PC-3 (cell line): ENCODE measurements around the gene HIVEP3. TPM values are rescaled to one million over a fixed set of nuclear protein-coding genes. Genes with fewer than 3 reads are reported as not detected.
A peak's percentile ranks its signal among the peaks of the same experiment; 100 is the strongest.

Experiments
- ATAC-seq: fragments of 200-7000 bp; cut with Tn5 transposase; 2 replicates; pipeline ENCODE4 v1.9.1; 2020; ENCODE audit warnings: mild to moderate bottlenecking, moderate library complexity
- BruUV-seq: library from RNA; stranded (reverse); fragments of 400-500 nt; replicated peaks from 2 replicates; lab custom pipeline; 2021; lab: Mats Ljungman, UMichigan
- CTCF ChIA-PET: fragments of 300-600 bp; sonication (Branson Sonifier 250); formaldehyde crosslinking; loops from one replicate; lab custom pipeline; 2022; ENCODE audit warnings: antibody characterized with exemption; lab: Charles Lee
- POLR2A ChIA-PET: fragments of 300-600 bp; sonication (Branson Sonifier 250); formaldehyde crosslinking; loops from one replicate; lab custom pipeline; 2022; ENCODE audit warnings: antibody characterized with exemption; ENCODE audit not compliant: unreplicated experiment; lab: Charles Lee
- DNase-seq: peaks from one replicate; pipeline ENCODE4 v3.0.0-alpha.2; 2015
- H2AFZ ChIP-seq: fragments of 300-600 bp; sonication (generic); 2 replicates; pipeline ENCODE4 v1.6.0; 2016; ENCODE audit warnings: antibody characterized with exemption, low read length
- H3F3A ChIP-seq: fragments of 300-600 bp; sonication (generic); one replicate; pipeline ENCODE4 v1.6.0; 2017; ENCODE audit warnings: antibody characterized with exemption, low read length, control low read depth, mild to moderate bottlenecking; ENCODE audit not compliant: unreplicated experiment
- H3K27ac ChIP-seq: fragments of 300-600 bp; sonication (generic); 2 replicates; pipeline ENCODE4 v1.5.1; 2016; ENCODE audit warnings: mild to moderate bottlenecking, low read length
- H3K27me3 ChIP-seq: fragments of 300-600 bp; sonication (generic); 2 replicates; pipeline ENCODE4 v1.6.1; 2016; ENCODE audit warnings: low read length, mixed read lengths
- H3K36me3 ChIP-seq: fragments of 300-600 bp; sonication (generic); 2 replicates; pipeline ENCODE4 v1.6.1; 2016; ENCODE audit warnings: low read depth, mixed run types, low read length, mixed read lengths
- H3K4me1 ChIP-seq: fragments of 300-600 bp; sonication (generic); 2 replicates; pipeline ENCODE4 v1.5.1; 2016; ENCODE audit warnings: low read length; ENCODE audit not compliant: insufficient read depth
- H3K4me2 ChIP-seq: fragments of 300-600 bp; sonication (generic); 2 replicates; pipeline ENCODE4 v1.6.0; 2016; ENCODE audit warnings: low read length
- H3K4me3 ChIP-seq: fragments of 300-600 bp; sonication (generic); 2 replicates; pipeline ENCODE4 v1.5.1; 2016; ENCODE audit warnings: mild to moderate bottlenecking, low read length, mixed read lengths
- H3K79me2 ChIP-seq: fragments of 300-600 bp; sonication (generic); 2 replicates; pipeline ENCODE4 v1.6.1; 2017; ENCODE audit warnings: low read length, mixed read lengths
- H3K9ac ChIP-seq: fragments of 300-600 bp; sonication (generic); 2 replicates; pipeline ENCODE4 v1.6.0; 2016; ENCODE audit warnings: mild to moderate bottlenecking, low read length
- H3K9me2 ChIP-seq: fragments of 300-600 bp; sonication (generic); replicated peaks from 2 replicates; pipeline ENCODE4 v1.6.1; 2016; ENCODE audit warnings: mixed run types, low read length, mixed read lengths
- H3K9me3 ChIP-seq: fragments of 300-600 bp; sonication (generic); 2 replicates; pipeline ENCODE4 v1.6.1; 2016; ENCODE audit warnings: low read length, mixed read lengths
- H4K20me1 ChIP-seq: fragments of 300-600 bp; sonication (generic); 2 replicates; pipeline ENCODE4 v1.6.1; 2016; ENCODE audit warnings: low read length, mixed read lengths
- EZH2 ChIP-seq: fragments of 300-600 bp; sonication (generic); IDR thresholded peaks from one replicate; pipeline ENCODE4 v1.6.1; 2017; ENCODE audit warnings: antibody characterized with exemption, mild to moderate bottlenecking, low read length; ENCODE audit not compliant: unreplicated experiment
- EZH2phosphoT487 ChIP-seq: fragments of 300-600 bp; sonication (generic); IDR thresholded peaks from 2 replicates; pipeline ENCODE4 v1.6.1; 2018; ENCODE audit warnings: mild to moderate bottlenecking, antibody characterized with exemption, low read length, borderline replicate concordance
- intact Hi-C: fragments of 100-400 bp; cut with micrococcal nuclease; formaldehyde crosslinking; loops from 2 replicates; pipeline ENCODE4 v1.9.0; 2023
- total RNA-seq: library from RNA; depleted of rRNA; stranded (reverse); fragments of >200 nt; gene quantifications from 2 replicates; pipeline ENCODE4 v1.2.3, GENCODE V29; 2014
- TF ChIP-seq, protein P1 (sequence below): fragments of 300-600 bp; sonication (generic); conservative IDR thresholded peaks from 2 replicates; pipeline ENCODE4 v1.5.1; 2017; ENCODE audit warnings: antibody characterized with exemption, low read depth, mild to moderate bottlenecking, low read length

Gene HIVEP3
- total RNA-seq, 1 experiment from 2014 or later = 9.8 TPM

DNA sequence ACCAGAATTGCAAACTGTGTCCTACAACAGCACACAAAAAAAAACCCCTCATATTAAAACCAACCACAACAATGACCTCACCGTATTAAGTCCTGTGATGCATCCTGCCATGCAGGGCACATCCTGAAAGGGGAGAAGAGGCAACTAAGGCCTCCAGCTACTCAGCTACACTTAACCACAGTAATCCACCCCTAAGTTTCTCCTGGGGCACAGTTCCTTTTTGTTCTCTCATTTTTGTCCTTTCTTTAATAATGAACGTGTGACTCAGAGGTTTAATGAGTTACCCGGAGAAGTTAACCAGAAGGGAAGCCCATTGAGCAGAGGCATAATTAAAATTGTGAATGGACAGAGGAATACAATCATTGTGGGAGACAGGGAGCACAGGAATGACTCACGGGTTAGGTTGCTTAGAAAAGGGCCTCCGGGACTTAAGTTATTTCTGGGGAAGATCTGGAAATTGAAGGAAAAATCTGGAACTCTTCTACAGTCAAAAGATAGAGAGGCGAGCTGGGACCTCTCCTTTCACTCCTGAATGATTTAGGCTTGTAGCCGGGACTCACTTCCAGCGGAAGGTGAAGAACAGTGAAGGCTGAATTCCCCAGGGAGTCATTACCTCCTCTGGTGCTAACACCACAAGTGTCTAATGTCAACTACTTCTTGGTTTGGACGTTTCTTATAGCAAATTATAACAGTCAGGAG, 36.9 kb upstream of the HIVEP3 start:
- peak; percentile 96 for DNase-seq
- TF ChIP-seq, protein P1, sequence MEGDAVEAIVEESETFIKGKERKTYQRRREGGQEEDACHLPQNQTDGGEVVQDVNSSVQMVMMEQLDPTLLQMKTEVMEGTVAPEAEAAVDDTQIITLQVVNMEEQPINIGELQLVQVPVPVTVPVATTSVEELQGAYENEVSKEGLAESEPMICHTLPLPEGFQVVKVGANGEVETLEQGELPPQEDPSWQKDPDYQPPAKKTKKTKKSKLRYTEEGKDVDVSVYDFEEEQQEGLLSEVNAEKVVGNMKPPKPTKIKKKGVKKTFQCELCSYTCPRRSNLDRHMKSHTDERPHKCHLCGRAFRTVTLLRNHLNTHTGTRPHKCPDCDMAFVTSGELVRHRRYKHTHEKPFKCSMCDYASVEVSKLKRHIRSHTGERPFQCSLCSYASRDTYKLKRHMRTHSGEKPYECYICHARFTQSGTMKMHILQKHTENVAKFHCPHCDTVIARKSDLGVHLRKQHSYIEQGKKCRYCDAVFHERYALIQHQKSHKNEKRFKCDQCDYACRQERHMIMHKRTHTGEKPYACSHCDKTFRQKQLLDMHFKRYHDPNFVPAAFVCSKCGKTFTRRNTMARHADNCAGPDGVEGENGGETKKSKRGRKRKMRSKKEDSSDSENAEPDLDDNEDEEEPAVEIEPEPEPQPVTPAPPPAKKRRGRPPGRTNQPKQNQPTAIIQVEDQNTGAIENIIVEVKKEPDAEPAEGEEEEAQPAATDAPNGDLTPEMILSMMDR = no peak
- no peak for TF ChIP-seq EZH2phosphoT487
- no peak for TF ChIP-seq EZH2
- BruUV-seq = TSS peak; percentile 70
- intact Hi-C loops = loop anchor here (2.0 to 5.0 kb wide), 5 partner anchors 25 to 115 kb away; no protein-coding TSS in a partner anchor
- Histone ChIP-seq H3K79me2 (peaks cover 19% of the 10 kb centered on the region; the same call in 1 of the 2 replicates), H3K9me3 (no peaks in the 10 kb centered on the region), H3K4me2 (peak overlapping the region; percentile 81), H3K9ac (peak overlapping the region; percentile 87), H3K4me1 (peaks cover 62% of the 10 kb centered on the region), H3K4me3 (peak overlapping the region; percentile 51; the same call in 1 of the 2 replicates), H3F3A (peaks cover 17% of the 10 kb centered on the region), H3K27ac (peak overlapping the region; percentile 99), H3K36me3 (no peaks in the 10 kb centered on the region), H3K27me3 (no peaks in the 10 kb centered on the region), H4K20me1 (no peaks in the 10 kb centered on the region), H3K9me2 (no peaks in the 10 kb centered on the region), H2AFZ (no peak overlapping the region)
- POLR2A ChIA-PET = no interaction called here
- CTCF ChIA-PET = interaction anchor here (0.7 kb wide), 1 partner anchor 69 kb away, joined by 3 read pairs; no protein-coding TSS in a partner anchor
- peak; percentile 82 for ATAC-seq

DNA sequence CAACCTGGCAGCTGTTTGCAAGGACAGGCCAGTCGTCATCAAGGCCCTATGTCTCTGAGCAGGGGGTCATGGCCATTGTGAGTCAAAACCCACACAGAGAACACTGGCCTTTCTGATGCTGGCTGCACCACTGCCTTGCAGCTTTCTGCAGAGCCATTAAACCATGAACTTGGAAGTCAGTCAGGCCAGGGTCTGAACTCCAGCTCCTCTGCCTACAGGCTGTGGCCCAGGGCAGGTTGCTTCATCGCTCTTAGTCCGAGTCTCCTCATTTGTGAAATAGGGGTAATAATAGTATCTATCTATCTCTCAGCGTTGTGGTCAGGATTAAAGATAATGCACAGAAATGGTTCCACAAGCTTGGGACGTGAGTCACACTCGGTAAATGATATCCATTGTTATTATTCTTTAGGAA, 35.8 kb upstream of the HIVEP3 start:
- Histone ChIP-seq H3K9me2 (no peaks in the 10 kb centered on the region), H3K27ac (peak overlapping the region; percentile 99), H3F3A (peaks cover 17% of the 10 kb centered on the region), H3K9ac (peak overlapping the region; percentile 87), H3K4me1 (peaks cover 62% of the 10 kb centered on the region), H3K79me2 (peaks cover 19% of the 10 kb centered on the region; the same call in 1 of the 2 replicates), H2AFZ (no peak overlapping the region), H3K4me2 (peak overlapping the region; percentile 81), H3K4me3 (peak overlapping the region; percentile 51; the same call in 1 of the 2 replicates), H4K20me1 (no peaks in the 10 kb centered on the region), H3K27me3 (no peaks in the 10 kb centered on the region), H3K36me3 (0 out of 2 replicates have a peak, but pooled peaks cover 2% of the 10 kb centered on the region), H3K9me3 (no peaks in the 10 kb centered on the region)
- DNase-seq (peak; percentile 94), ATAC-seq (peak; percentile 58)
- ChIA-PET POLR2A (interaction anchor here (0.6 to 0.7 kb wide), 3 partner anchors 29 to 119 kb away, joined by 4 to 11 read pairs (median 9); no protein-coding TSS in a partner anchor), CTCF (interaction anchor here (0.5 kb wide), 1 partner anchor 81 kb away, joined by 4 read pairs; no protein-coding TSS in a partner anchor)
- intact Hi-C loops = loop anchor here (2.0 kb wide), 4 partner anchors 26 to 114 kb away; no protein-coding TSS in a partner anchor
- TF ChIP-seq, protein P1 = no peak
- TF ChIP-seq EZH2 (no peak), EZH2phosphoT487 (no peak)
- BruUV-seq = no TSS peak
